NCI-H1417 treated with DMSO at 0.1 percent for 48 hours (cell line): Measurements from ENCODE around the gene COX10.
"Not testable (repeated sequence)": the region's sequence is repeated elsewhere in the genome, so short reads cannot be mapped to it uniquely, and the experiment has no call there.

Experiments
- DNase-seq: peaks from one replicate; lab custom pipeline; 2025; lab: John Stamatoyannopoulos, UW

COX10 gene

DNA sequence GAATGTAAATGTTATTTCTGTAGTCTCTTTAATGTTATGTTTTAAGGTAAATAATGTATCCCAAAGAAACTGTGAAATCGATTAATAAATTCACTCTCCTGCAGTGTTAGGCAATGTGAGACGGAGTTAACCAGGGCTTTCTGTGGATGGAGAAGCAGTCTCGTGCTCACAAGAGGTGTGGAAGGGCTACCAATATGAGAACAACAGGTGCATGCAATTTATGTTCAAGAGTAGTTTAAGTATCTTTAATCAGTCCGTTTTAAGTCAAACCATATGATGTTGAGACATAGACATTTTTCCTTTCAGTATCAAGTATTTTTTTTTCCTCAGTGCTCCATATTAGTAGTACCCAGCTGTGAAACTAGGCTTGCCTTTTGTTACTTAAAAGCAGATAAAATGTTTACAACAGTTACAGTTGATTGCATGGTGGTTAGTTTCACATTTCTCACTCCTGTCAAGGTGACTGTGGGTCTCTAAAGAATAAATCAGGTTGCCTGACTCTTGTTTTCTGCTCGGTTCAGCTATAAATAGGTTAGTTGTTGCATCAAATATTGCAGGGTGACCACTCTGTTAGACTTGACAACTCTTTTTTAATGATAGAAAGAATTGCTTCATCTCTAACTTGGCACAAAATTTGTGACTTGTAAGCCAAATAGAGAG lies 54.4 kb downstream of the COX10 start:
- DNase-seq = no peak

- no peak for DNase-seq
These were observed 55.5 kb downstream of the COX10 start for GRCh38 chr17:14124854-14125253.

- no peak for DNase-seq
These were observed 56.3 kb downstream of the COX10 start for GRCh38 chr17:14125518-14126137.

DNA sequence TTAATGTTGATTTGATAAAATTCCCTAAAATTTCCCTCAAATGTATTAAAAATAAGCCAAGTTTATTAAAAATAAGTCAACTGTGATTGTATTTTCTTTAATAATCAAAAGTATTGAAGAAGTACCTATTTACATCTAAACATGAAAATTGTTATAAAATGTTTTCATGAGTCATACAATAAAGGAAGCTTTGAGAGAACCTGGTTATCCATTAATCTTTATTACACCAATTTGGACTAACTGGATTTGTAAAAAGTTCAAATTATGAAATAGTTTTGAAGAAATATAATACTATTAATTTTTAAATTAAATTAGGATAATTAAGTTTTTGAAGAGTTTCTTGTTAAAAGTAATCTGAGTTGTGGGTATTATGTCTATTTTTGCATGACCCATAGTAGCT lies 63.8 kb downstream of the COX10 start:
- DNase-seq = no peak

DNA sequence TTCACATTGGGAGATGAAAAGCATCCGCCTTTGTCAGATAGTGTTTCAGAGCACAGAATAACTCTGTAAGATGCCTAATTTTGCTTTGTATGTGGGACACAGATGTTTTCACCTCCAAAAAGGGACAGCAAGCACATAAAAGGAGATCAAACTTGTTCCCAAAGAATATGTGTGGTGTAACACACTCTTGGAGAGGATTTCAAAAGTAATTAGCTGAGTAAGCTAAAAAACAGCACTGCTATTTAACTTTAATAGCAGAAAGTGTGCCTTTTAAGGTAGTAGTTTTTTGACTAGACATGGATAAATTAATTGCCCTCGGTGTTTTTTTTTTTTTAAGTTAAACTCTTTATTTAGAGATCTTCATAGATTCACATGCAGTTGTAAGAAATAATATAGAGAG lies 65.2 kb downstream of the COX10 start:
- no peak for DNase-seq

- DNase-seq = no peak
These were observed 66.7 kb downstream of the COX10 start for GRCh38 chr17:14135906-14136590.

DNA sequence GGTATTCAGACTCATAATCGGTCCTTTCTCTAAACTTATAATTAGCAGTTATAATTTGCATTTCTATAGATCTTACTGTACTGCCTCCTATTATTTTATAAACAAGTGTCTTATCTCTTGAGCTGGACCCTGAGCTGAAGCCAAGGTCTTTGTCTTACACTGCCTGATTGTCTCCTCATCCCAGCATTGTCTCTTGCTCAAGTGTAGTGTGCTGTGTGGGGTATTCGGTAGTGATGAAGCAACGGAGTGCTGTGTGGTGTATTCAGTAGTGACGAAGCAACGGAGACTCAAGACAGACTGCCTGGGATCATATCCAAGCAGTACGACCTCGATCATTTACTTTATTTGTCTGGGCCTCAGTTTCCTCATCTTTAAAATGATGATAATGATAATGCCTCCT lies 69.3 kb downstream of the COX10 start:
- no peak for DNase-seq

DNA sequence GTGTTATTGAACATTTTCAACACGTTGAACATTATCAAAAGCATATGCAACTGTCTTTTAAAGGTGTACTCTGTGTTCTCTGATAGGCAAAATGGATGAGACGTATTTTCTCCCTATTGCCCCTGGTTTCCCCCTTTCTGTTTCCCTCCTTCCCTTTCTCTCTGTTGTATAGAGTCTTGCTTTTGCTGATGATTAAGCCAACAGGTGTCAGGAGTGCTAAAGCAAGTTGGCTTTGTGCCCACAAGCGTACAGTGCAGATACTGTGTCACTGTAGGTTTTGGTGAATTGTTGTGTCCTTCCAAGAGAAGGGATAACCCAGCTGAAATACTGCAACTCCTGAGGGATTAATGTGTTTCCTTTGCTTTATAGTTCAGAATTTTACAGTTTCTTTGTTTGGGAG lies 74.4 kb downstream of the COX10 start:
- no peak for DNase-seq

GRCh38 chr17:14144508-14144907 lies 75.2 kb downstream of the COX10 start:
- DNase-seq = no peak

DNA sequence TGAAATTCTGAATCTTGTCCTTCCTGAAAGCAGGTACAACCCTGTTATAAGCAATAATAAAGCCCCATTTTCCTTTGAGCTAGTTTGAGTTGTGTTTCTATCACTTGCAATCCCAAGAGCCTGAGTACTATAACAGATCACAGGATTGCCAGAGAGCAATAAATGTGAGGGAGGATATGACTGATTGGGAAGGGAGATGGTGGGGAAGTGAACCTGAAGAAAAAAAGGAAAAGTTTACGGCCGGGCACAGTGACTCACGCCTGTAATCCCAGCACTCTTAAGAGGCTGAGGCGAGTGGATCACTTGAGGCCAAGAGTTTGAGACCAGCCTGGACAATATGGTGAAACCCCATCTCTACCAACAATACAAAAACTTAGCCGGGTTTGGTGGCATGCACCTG lies 80.4 kb downstream of the COX10 start:
- no peak for DNase-seq

DNA sequence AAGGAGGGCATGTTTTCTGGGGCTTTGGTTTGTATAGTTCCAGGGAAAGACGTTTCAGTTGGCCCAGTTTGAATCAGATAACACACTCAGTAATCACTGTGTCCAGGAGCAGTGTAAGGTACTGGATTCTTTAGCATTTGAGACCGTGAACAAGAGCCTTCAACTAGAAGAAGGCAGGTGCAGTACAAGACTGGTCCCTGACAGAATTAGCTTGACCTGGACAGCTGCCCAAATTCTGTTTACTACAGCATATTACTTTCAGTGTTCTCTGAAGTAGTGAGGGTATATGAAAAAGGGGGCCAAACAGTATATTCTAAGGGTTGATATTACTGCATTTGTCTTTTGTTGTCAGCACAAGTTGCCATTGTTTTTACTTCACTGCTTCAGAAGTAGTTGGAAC lies 81.3 kb downstream of the COX10 start:
- DNase-seq = no peak

DNA sequence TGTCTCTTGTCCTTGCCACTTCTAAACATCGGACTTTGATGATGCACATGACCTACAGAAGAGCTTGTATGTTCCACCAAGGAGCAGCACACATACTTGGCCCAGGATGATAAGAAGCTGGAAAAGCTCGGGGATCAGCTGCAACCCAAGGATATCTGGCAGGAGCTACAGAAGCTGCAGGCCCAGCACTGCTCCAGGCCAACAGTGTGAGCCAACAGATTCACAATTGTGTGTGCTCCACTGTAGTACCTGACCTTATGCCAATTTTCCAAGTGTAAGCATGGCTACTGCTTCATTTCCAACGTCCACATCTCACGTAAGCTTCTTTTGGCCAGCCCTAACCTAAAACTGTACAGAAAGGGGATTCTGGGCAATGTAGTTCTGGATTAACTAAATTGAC lies 83.4 kb downstream of the COX10 start:
- no peak for DNase-seq

DNA sequence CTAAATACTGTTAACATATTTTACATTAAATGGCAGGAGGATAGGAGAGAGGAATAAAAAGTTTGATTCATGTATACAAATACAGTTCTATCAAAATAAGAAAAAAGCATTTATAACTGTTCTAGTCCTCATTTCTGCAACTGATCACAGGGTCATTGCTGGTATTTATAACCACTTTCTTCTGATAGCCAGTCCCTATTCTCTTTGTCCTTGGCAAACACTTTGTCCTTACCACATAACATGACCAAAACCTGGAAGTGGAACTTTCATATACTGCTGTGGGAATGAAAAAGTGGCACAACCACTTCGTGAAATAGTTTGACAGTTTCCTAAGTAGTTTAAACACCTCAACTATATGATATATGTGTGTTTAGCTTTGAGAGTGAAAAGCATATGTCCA lies 84.1 kb downstream of the COX10 start:
- DNase-seq = no peak

DNA sequence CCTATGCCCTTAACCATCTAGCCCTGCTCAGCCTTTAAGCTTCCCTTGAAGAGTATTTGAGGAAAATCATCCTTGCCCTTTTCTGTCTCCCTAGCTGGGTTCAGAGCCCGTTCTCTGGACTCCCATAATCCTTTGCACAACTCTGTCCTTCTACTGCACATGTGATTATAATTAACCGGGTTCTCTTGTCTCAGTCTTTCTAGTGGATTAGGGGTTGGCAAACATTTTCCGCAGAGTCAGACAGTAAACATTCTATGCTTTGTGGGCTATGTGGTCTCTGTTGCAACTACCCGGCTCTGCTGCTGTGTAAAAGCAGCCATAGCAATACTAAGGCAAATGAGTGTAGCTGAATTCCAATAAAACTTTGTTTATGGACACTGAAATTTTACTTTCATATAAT lies 87.4 kb downstream of the COX10 start:
- DNase-seq = no peak

GRCh38 chr17:14157822-14158221 lies 88.5 kb downstream of the COX10 start:
- no peak for DNase-seq

DNA sequence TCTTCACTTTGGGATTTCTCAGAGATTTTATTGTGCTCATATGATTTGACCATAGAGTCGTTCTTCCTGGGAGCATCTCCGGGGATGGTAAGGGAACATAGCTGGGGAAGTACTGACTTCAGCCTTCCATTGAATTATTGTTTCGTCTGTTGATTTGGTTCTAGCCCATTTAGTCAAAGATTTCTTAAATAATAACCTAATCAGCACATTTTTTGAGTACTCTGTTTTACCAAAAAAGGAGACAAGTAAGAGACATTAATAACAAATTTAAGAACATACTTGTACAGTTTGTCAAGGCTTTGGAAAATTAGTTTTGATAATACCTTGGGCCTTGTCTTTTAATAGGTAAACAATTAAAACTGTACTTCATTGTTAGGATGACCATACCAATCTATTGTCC lies 89.4 kb downstream of the COX10 start:
- no peak for DNase-seq

- DNase-seq = no peak
These were observed 92.1 kb downstream of the COX10 start for GRCh38 chr17:14161419-14161818.

DNA sequence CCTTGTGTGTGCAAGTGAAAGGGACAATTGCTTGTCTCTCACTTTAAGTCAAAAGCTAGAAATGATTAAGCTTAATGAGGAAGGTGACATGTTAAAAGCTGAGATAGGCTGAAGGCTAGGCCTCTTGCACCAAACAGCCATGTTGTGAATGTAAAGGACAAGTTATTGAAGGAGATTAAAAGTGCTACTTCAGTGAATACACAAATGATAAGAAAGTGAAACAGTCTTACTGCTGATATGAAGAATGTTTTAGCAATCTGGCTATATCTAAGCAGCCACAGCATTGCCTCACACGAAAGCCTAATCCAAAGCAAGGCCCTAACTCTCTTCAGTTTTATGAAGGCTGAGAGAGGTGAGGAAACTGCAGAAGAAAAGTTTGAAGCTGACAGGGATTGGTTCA lies 96.3 kb downstream of the COX10 start:
- no peak for DNase-seq

GRCh38 chr17:14167831-14168230 lies 98.5 kb downstream of the COX10 start:
- DNase-seq = not testable (repeated sequence)

DNA sequence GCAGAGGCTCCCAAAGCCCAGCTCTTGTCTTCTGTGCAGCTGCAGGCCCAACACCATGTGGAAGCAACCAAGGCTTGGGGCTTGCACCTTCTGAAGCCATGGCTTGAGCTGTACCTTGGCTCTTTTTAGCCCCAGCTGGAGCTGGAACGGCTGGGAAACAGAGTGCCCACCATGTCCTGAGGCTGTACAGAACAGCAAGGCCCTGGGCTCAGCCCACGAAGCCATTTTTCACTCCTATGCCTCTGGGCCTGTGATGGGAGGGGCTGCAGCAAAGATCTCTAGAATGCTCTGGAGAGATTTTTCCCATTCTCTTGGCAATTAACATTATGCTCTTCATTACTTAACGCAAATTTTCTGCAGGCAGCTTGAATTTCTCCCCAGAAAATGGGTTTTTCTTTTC lies 99.3 kb downstream of the COX10 start:
- DNase-seq = no peak

GRCh38 chr17:14169287-14169686 lies 100.0 kb downstream of the COX10 start:
- DNase-seq = no peak

- no peak for DNase-seq
These were observed 100.6 kb downstream of the COX10 start for GRCh38 chr17:14169901-14170300.

- not testable (repeated sequence) for DNase-seq
These were observed 107.7 kb downstream of the COX10 start for GRCh38 chr17:14176989-14177388.

DNA sequence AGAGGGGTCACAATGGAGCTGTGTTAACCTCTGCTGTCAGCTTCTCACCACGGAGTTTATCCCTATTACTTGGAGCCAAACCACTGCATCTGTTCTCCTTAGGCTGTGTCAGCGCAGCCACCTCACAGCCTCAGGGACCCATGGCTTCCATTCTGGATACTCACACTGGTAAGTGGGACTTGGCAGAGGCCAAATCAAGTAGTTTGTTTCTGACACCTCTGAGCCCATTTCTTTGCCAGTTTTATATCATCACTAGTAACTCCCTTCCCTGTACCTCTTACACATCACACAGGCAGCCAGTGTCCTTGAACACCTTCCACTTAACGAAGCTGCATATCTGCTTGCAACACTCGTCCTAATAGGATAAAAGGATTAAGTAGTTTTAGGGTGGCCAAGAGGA lies 108.5 kb downstream of the COX10 start:
- DNase-seq = not testable (repeated sequence)
